GM19324 (cell line): ENCODE data around the gene CRIM1.

Source experiments
- ATAC-seq: cut with Tn5 transposase; IDR thresholded peaks from one replicate; pipeline ENCODE4 v1.9.1; 2021; ENCODE audit warnings: mild to moderate bottlenecking, moderate library complexity; ENCODE audit not compliant: unreplicated experiment, low FRiP score

Gene CRIM1

GRCh38 chr2:36371070-36371874, 15.7 kb downstream of the CRIM1 start:
- ATAC-seq, result no peak

DNA sequence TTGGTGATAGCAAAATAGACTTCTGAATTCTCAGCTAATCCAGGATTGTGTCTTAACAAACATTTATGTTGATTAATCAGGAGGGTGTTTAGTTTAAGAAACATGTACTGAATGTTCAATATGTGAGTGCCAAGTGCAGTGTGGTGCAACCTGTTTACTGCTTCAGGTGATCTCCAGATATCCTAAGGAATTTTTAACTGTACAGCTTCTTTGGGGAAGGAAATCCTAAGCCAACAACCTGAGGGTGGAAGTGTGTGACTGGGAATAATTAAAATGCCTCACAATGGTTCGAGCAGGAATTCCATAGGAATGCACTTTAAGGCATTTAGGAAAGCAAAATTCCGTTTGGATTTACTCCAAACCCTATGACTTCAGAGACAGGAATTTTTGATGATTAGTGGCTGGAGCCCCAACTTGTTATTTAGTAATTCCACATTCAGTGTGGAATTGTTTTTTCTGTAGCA, 16.4 kb downstream of the CRIM1 start:
- no peak for ATAC-seq

DNA sequence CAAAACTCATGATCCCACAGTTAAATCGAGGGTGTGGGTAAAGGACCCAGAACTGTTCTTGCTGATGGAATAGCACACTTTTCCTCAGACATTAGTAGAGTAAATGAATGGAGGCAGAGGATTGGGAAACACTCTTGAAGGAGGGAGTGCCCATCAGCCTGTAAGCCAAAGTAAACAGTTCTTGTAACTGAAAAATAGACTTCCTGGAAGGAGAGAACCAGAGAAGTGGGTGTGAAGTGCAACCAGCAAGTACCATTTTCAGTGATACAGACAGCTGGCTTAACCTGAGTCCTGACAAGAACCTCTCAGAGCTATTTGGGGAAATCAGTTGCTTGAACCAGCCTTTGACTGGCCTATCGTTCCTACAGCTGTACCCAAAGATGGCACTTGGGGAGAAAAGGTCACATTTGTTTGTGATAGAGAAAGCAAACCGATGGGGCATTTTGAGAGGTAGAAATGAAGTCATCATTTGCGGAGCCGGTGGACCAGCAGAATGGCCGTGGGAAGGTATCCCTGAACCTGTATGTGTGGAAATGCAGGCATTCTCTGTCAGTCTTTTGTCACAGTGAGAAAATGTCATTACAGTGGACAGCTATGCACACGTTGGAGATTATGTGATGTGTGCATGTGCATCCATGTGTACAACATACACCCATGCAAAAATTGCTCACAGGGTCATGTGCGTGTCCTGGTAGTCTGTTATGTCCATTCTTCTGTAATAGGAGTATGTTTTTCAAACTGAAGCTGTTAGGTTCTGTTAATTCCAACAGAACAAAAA, 17.8 kb downstream of the CRIM1 start:
- ATAC-seq, result no peak

DNA sequence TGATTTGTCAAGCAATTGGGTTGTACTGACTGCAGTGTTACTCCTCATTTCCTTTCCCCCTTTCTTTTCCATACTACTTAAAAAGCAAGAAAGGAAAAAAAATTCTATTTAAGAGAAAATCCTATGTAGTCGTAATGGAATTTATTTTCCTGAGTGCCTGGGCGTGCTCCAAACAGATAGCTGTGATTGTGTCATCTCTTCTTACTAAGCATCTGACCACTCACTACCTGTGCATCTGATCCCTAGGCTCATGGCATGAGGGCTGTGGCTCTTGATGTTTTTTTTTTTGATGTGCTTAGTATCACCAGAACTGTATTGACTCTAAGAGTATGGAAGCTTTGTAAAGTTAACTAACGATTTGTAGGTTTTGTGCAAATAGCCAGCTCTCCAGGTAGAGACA, 19.0 kb downstream of the CRIM1 start:
- ATAC-seq, result no peak

DNA sequence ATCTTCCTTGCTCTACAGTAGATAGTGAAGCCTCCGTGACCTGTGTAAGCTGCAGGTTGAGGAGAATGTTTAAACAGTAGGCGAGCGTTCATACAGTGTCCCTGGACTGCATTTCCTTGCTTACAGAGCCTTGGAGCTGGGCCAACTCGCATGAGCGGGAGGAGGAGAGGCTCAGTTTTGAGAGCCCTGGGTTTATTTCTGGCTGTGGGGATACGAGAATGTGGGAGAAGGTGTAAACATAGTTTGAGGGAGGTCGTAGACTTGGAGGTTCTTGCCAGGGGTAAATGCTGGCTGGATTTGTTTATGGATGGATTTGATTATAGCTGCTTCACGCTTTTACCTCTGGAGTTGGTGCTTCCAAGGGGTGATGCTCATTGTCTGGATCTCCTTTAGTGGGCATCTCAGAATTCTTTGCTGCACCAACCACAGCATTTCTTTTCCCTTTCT, 20.8 kb downstream of the CRIM1 start:
- ATAC-seq, result no peak

GRCh38 chr2:36376992-36377738, 21.6 kb downstream of the CRIM1 start:
- no peak for ATAC-seq

DNA sequence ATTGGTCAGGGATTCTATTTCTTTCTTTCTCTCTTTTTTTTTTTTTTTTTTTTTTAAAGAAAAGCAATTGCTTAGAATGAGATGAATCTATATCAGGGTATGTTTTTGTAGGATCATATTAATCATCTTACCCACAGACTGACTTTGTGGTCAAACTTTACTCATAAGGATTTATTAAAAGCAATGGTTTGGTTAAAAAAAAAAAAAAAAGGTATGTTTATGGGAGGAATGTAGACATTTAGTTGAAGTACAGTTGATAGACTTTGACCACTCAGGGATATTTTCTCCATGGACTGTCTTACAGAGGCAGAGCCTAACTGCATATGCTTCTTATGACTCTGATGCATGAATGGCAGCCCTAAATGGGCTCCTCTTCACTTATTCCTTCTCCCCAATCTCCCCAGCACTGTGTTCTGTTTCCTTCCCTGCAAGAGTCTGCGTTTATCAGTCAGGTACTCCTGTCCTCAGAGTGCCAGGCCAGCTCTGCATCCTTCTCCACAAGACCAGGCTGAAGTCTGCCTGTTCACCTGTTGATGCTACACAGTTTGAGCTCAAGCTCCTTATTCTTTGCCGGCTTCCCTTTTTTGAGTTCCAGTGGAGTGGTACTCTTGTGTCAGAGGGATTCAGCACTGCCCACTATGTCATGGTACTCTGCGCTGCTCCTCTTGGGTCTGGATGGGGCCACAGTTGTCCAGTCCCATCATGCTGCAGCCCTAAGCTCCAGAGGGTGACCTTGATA, 24.3 kb downstream of the CRIM1 start:
- ATAC-seq, result no peak

DNA sequence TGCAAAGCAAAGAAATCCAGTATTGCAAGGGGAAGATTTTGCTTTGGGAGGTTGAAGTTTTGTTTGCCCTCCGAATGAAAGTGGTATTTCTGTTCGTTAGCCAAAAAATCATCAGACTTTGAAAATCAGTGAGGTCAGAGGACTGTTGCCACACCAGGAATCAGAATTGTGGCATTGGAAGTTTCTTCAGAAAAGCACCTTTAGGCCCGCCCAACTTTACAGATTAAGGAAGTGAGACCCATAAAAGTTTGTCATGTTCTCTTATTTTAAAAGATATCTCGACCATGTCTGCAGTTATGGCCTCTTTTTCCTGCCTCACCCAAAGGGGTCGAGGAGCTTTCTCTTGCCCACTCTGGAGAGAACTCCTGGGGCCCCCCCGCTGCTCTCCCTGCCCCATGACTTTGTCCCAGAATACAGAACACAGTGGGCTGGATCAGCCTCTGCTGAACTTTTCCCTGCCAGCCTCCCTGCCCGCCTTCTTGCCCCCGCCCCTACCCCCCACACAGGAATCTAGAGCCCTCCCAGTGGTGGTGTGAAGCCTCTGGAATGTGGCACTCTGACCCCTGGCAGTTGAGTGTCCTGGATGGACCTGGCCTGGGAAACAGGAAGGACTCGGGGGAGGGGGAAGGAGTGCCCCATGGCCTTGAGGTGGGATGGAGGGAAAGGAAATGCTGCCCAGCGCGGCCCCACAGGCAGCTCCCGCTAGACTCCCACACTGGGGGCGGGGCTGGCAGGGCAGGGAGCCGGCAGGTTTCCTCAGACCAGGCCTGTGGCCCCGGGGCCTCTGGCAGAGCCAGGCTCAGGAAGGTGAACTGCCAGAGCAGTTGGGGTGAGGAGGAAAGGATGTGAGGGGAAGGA, 25.3 kb downstream of the CRIM1 start:
- ATAC-seq, result no peak

- ATAC-seq, result no peak
Observed at GRCh38 chr2:36381993-36382392, 26.4 kb downstream of the CRIM1 start.

DNA sequence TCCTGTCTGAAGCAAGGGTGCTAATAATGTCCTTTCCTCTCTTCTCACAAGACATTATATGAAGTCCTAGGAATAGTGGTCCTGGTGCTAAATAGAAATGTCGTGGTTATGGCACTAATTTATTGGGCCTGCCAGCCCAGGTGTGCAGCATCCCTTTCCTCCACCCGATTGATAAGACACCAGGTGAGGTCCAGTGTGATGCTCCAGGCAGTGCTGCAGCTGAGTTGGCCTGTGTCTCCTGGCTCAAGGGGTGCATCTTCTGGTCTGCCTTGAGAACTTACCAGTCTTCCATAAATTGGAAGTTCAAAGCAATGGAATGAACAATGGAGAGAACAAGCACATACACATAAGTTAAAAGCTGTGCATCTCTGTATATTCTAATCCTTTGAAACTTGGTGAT, 26.9 kb downstream of the CRIM1 start:
- ATAC-seq, result no peak

- no peak for ATAC-seq
Observed at GRCh38 chr2:36383726-36384125, 28.1 kb downstream of the CRIM1 start.

DNA sequence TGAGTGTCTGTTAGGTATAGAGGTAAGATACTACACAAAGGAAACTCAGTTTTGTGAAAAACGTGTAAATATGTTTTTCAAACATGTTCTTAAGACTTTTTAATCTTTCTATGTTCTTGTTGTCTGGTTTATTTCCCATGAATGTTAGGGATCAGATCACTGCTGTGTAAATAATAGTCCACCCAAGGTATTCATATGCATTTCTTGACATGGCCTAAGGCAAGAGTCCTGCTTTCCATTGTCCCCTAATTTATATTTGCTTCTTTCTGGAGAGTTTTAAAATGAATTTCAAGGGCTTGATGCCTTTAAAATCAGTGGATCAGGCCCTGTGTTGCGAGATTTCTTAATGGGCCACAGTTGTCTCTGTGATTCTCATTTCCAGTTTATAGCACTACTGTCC, 28.9 kb downstream of the CRIM1 start:
- no peak for ATAC-seq

DNA sequence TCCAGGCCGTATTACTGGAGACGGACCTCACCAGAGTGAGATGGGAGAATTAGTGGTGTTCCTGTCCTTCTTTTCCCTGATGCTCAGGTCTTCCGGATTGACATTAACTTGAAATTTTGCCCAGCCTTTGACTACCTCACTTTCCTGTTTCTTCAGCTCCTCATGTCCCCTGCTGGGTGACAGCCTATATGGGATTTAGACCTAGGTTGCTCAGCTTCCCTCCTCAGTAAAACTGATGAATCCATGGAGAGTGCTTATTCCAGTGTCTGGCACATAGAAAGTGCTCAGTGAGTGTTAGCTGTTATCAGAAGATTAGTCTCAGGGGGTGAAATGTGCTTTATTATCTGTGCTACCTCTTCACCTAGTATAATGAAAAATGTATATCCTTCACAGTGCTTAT, 30.0 kb downstream of the CRIM1 start:
- no peak for ATAC-seq

DNA sequence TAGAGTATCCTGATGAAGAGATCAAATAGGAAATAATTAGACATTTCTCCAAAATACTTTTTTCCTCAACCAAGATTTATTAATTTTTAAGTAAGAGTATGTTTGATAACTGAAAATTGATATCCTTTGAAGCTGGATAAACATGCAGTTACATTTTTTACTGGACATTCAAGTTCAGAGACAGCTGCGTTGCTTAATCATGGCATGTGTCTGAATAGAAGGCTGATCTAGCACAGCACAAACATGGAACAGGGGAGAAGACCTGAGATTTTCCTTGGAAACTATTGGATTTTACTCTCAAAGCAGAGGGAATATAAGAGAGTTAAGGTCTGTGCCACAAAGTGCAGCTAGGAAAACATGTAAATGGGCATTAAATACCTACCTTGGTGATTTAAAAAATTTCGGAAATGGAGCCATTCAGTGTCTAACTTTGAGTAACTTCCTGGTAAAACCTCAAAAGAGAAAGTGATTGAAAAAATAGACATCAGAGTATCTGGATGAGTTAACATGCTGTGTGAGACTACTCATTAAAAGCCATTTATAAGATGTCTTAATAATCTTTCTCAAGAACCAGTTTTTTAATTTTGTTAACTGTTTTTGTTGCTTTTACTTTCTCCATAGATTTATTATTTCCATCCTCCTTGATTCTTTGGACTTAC, 31.8 kb downstream of the CRIM1 start:
- ATAC-seq, result no peak

DNA sequence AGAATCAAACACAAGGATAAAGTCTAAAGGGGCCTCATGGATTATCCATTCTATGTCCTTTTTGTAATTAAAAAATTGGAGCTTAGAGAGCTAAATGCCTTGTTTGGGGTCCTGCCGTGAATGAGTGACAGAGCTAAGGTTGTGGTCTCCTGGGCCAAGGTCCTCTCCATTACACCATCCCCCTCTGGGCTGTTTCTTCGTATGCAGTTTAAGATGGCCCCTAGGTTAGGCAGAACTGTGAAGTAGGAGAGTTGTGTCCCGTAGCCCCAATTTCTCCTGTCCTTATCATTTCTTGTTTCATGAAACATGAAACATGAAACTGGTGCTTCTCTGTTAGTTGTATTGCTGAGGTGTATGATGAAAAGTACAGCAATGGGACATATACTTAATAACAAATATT, 32.9 kb downstream of the CRIM1 start:
- ATAC-seq, result no peak

GRCh38 chr2:36389091-36389564, 33.5 kb downstream of the CRIM1 start:
- no peak for ATAC-seq

- ATAC-seq, result no peak
Observed at GRCh38 chr2:36389577-36389976, 34.0 kb downstream of the CRIM1 start.

DNA sequence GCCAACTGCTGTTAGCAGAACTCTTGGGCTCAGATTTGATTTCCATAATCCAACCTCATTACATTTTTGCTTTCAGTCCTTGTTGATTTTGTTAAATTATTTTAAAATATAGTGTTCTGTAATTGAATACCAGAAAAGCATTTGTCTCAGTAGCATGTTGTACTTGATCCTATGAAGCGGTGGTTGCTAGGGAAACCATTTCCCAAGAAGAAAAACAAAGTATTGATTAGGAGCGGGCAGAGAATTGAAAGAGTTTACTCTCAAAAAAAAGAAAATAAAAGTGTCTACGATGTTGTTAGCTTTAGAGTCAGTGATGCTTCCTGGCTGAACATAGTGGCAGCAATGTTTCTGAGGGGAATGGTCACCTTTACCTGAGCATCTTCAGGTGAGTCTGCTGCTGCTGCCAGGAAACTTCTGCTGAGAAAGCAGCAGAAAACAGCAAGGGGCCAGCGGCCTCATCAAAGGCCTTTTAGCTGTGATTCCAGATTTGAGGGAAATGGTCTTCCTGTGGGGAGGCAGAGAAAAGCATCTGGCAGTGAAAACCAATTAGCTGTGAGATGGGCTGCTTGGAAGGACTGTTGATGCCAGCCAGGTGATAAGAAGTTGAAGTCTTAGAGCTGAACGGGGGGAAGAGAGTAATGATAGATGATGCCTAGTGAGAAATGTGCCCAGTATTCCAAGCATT, 37.1 kb downstream of the CRIM1 start:
- ATAC-seq, result no peak
